ENCODE data around the gene NSD1. TPM values are rescaled to one million over a fixed set of nuclear protein-coding genes. Genes with fewer than 3 reads are reported as not detected.

The NSD1 gene
- total RNA-seq, 4 donors from 2014 or later, result 41.1 to 58.4 (median 49.5) TPM

GRCh38 chr5:177230660-177231059 lies 97.1 kb downstream of the NSD1 start:
- TF ChIP-seq POLR2A (IDR thresholded peaks at IDR 0.05) (no peak), CTCF (IDR thresholded peaks at IDR 0.05) (no peak), EP300 (IDR thresholded peaks at IDR 0.05) (no peak), POLR2AphosphoS5 (IDR thresholded peaks at IDR 0.05) (no peak)
- 88 to 89% methylated on average over 5 to 6 of the region's 6 CpGs for WGBS, 2 donors (ENCODE audit: low coverage in 1 of 2)
- Histone ChIP-seq H3K4me3 (no peak overlapping the region), H3K4me1 (peaks cover 6 to 24% (median 8%) of the 10 kb centered on the region in 3 donors), H3K9me3 (no peaks in the 10 kb centered on the region), H3K27me3 (no peaks in the 10 kb centered on the region), H3K27ac (no peak overlapping the region), H3K36me3 (peaks cover 0 to 15% of the 10 kb centered on the region in 2 donors)
- no peak for ATAC-seq

GRCh38 chr5:177231479-177232250 lies 98.1 kb downstream of the NSD1 start:
- no peak overlapping the region for H3K4me3 ChIP-seq
- 84 to 94% methylated on average over 11 of the region's 11 CpGs for WGBS, 2 donors (ENCODE audit: low coverage in 1 of 2)
- H3K4me1 ChIP-seq, result peaks cover 6 to 24% (median 8%) of the 10 kb centered on the region in 3 donors
- no peaks in the 10 kb centered on the region for H3K27me3 ChIP-seq
- H3K9me3 ChIP-seq, result no peaks in the 10 kb centered on the region
- no peak overlapping the region for H3K27ac ChIP-seq
- no peak for ATAC-seq
- TF ChIP-seq CTCF (IDR thresholded peaks at IDR 0.05), result no peak
- peaks cover 0 to 22% of the 10 kb centered on the region in 2 donors for H3K36me3 ChIP-seq

GRCh38 chr5:177232358-177232757 lies 98.8 kb downstream of the NSD1 start:
- H3K4me3 ChIP-seq, result no peak overlapping the region
- no peak for ATAC-seq
- no peak overlapping the region for H3K27ac ChIP-seq
- H3K27me3 ChIP-seq, result no peaks in the 10 kb centered on the region
- peaks cover 6 to 24% (median 8%) of the 10 kb centered on the region in 3 donors for H3K4me1 ChIP-seq
- 42 to 45% methylated on average over 4 of the region's 4 CpGs for WGBS, 2 donors (ENCODE audit: low coverage in 1 of 2)
- no peaks in the 10 kb centered on the region for H3K9me3 ChIP-seq
- TF ChIP-seq CTCF (IDR thresholded peaks at IDR 0.05), result no peak
- no peak for TF ChIP-seq POLR2AphosphoS5 (IDR thresholded peaks at IDR 0.05)
- TF ChIP-seq POLR2A (IDR thresholded peaks at IDR 0.05), result no peak
- no peak for TF ChIP-seq EP300 (IDR thresholded peaks at IDR 0.05)
- peaks cover 0 to 26% of the 10 kb centered on the region in 2 donors for H3K36me3 ChIP-seq

DNA sequence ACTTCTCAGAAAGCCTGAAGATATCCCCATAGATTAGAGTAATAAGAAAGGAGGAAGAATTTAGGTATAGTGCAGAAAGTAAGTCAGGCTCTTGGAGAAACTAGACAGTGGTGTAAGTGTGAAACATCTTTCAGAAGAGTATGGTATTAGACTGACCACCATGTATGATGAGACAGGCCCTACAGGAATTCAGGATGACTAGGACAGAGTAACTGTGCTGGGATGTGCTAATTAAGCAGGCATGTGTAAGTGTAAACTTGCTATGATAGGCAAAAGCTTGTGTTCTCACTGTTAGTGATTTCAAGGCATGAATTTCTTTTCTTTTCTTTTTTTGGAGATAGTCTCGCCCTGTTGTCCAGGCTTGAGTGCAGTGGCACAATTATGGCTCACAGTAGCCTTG lies 99.2 kb downstream of the NSD1 start:
- H3K4me3 ChIP-seq, result no peak overlapping the region
- H3K9me3 ChIP-seq, result no peaks in the 10 kb centered on the region
- H3K27ac ChIP-seq, result no peak overlapping the region
- no peak for ATAC-seq
- peaks cover 0 to 30% of the 10 kb centered on the region in 2 donors for H3K36me3 ChIP-seq
- TF ChIP-seq CTCF (IDR thresholded peaks at IDR 0.05), result no peak
- no peak for TF ChIP-seq POLR2AphosphoS5 (IDR thresholded peaks at IDR 0.05)
- TF ChIP-seq POLR2A (IDR thresholded peaks at IDR 0.05), result no peak
- TF ChIP-seq EP300 (IDR thresholded peaks at IDR 0.05), result no peak
- 60% methylated on average over 1 of the region's 1 CpG; no CpG with 5 or more reads in 1 of the 2 donors for WGBS, 2 donors (ENCODE audit: low coverage in 1 of 2)
- H3K4me1 ChIP-seq, result peaks cover 6 to 24% (median 8%) of the 10 kb centered on the region in 3 donors
- no peaks in the 10 kb centered on the region for H3K27me3 ChIP-seq

DNA sequence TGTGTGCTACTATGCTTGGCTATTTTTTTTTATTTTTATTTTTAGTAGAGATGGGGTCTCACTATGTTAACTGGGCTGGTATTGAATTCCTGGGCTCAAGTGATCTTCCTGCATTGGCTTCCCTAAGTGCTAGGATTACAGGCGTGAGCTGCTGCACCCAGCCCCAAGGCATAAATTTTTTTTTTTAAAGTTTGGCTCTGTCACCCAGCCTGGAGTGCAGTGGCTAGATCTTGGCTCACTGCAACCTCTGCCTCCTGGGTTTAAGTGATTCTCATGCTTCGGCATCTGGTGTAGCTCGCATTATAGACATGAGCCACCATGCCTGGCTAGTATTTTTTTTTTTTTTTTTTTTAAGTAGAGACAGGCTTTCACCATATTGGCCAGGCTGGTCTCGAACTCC lies 99.6 kb downstream of the NSD1 start:
- ATAC-seq, result no peak
- peaks cover 0 to 35% of the 10 kb centered on the region in 2 donors for H3K36me3 ChIP-seq
- 50 to 80% methylated on average over 2 to 4 of the region's 4 CpGs for WGBS, 2 donors (ENCODE audit: low coverage in 1 of 2)
- peaks cover 6 to 24% (median 8%) of the 10 kb centered on the region in 3 donors for H3K4me1 ChIP-seq
- H3K27me3 ChIP-seq, result no peaks in the 10 kb centered on the region
- TF ChIP-seq POLR2AphosphoS5 (IDR thresholded peaks at IDR 0.05), result no peak
- TF ChIP-seq EP300 (IDR thresholded peaks at IDR 0.05), result no peak
- TF ChIP-seq CTCF (IDR thresholded peaks at IDR 0.05), result no peak
- TF ChIP-seq POLR2A (IDR thresholded peaks at IDR 0.05), result no peak
- H3K27ac ChIP-seq, result no peak overlapping the region
- H3K4me3 ChIP-seq, result no peak overlapping the region
- H3K9me3 ChIP-seq, result no peaks in the 10 kb centered on the region

Data from gastroesophageal sphincter (tissue), 4 donors.